HG03558 (cell line): ENCODE data around the gene WDR46.
A peak's percentile ranks its signal among the peaks of the same experiment; 100 is the strongest.

Source experiments
- ATAC-seq: cut with Tn5 transposase; IDR thresholded peaks from one replicate; pipeline ENCODE4 v1.9.1; 2021; ENCODE audit warnings: moderate number of reproducible peaks; ENCODE audit not compliant: unreplicated experiment; ENCODE audit errors: extremely low read depth

The WDR46 gene

DNA sequence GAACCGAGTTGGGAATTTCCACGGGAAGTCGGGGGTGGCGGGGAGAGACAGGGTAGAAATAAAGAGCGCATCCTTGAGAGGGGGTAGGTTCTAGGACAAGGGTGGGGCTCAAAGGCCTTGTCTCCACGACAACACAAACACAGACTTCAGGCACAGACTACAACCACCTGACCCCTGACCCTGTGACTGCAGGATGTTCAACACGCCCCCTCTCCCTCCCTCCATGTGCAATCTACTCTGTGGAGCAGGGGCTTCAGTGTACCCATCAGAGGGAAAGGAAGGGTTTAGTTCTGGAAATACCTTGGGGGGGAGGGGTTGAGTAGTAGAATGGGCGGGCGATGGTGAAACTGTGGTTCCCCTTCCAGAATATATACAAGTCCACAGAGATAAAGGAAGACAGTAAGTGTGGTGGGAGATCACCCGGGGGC is 25.5 kb upstream of the WDR46 start:
- no peak for ATAC-seq

- ATAC-seq: no peak
Observed at GRCh38 chr6:33313709-33314514, 24.9 kb upstream of the WDR46 start, which contains the start of gene TAPBP. Gene TAPBP (minus strand): TSS chr6:33314078. CDS start chr6:33314041, 37 bp downstream.

GRCh38 chr6:33313105-33313708 is 24.2 kb upstream of the WDR46 start:
- ATAC-seq: no peak

DNA sequence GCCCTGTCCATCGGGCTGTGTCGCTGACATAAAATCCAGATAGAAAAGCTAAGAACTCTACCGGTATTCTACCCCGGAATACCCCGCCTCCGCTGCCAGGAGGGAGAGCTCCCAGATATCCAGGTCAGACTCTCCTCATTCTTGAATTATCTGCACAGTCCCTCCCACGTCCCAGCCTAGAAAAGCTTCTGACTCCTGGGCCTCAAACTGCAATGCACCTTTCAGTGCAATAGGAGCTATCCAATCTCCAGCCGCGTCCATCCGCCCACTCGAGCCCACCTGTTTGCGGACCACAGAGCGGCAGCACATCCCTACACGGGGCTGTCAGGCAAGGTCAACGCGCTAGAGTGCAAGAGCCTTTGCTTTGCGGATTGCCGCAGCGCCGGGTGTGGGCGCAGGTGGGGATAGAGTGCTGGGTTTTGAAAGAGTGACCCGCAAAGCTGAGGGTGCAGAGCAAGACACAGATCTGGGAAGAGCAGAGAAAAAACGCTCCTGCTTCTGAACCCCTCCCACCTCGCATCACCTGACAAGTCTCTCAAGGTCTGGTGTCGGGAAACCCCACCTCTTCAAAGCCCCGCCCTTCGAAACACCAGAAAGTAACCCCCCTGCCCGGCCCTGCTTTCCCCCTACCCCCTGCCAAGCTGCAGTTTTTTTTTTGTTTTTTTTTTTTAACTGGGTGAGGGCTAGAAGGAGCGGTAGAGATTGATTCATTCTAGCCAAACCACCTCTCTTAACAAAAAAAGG is 23.5 kb upstream of the WDR46 start:
- no peak for ATAC-seq

DNA sequence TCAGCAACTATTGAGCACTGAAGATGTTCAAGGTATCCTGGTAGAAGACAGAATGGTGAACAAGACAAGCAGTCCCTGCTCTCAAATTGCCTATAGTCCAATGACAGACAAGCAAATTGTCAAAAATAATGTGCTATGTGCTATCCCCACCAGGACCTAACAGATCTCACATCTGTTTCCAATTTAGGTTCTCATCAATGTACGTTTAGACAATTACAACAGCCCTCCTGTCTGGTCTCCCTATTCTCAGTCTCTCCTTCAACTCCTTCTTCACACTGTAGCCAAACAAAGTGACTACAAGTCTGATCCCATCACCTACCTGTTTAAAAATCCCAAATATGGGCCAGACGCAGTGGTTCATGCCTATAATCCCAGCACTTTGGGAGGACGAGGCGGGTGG is 17.3 kb upstream of the WDR46 start:
- ATAC-seq: no peak

- no peak for ATAC-seq
Observed at GRCh38 chr6:33305052-33305451, 16.0 kb upstream of the WDR46 start.

DNA sequence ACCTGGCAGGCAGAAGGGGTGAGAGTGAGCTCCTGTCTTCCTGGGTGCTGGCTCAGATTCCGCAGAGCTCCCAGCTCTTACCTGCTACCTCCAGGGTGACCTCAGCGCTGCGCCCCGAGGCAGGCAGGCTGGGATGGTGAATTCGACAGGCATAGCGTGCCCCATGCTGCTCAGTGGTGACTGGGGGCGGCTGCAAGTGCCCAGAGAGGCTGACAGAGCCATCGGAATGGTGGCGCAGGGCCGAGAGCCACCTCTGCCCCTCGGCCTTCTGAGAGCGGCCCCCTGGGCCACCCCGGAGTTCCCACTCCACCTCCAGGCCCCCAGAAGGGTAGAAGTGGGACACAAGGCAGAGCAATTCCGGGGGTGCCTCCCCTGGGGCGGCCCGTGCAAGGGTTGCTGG is 15.2 kb upstream of the WDR46 start:
- no peak for ATAC-seq

- no peak for ATAC-seq
Observed at GRCh38 chr6:33301877-33302276, 12.8 kb upstream of the WDR46 start.

DNA sequence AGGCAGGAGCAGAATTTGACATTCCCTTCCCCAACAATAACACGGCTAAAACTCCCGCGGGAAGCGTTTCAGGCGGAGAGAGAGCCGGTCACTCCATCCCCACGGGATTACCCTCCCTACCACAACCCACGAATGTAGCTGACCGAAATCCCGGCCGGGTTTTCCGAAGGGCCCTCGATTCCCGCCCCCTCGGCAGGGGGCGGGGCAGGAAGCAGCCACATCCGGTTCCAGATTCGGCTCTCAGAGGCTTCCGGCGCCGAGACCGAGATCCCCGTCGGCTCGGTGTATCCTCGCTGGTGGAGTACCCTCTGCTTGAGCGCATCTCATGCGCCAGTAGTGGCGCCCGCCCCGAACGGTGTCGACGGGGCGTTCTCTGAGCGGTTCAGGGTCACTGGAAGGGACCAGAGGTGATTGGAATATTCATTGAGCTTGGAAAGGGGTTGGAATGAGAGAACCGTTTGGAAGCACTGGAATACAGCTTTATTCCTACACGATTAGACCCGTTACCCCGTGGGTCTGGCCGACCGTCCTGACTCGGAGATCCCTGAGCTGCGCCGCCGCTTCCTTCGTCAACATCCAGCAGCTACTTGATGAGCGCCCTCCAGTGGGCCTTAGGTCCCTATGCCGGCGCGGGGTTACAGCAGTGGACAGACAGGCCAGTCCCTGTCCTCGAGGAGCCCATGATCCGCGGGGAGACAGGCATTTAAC is 10.4 kb upstream of the WDR46 start:
- ATAC-seq: peak; percentile 61

GRCh38 chr6:33298773-33299236 is 9.8 kb upstream of the WDR46 start, which contains the start of gene RGL2:
Gene RGL2 (minus strand): TSS chr6:33298942. CDS start chr6:33298610, 332 bp downstream.
- ATAC-seq: no peak

- no peak for ATAC-seq
Observed at GRCh38 chr6:33297956-33298772, 9.1 kb upstream of the WDR46 start.

DNA sequence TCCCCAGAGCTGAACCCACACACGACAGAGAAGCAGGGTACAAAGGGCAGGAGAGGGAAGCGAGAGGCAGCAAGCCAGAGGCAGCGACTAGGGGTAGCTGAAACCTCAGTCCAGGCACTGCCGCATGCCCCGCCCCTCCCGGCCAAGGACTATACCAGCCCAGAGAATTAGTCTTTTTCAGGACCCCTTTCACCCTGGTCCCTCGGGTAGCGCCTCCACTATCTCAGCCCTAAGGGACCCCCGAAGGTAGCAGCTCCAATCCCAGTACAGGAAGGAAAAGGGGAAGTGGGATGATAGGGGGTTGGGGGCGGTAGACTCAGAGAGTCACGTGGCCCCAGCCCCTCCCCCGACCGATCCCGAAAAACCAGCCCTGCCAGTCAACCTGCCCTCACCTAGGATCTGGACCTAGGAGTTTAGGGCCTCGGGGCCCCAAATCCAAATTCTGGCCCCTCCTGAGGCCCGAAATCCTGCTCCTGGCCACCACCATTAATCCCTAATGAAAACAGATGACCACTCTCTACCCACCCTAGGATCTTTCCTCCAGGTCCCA is 8.4 kb upstream of the WDR46 start:
- no peak for ATAC-seq

- no peak for ATAC-seq
Observed at GRCh38 chr6:33296797-33297405, 7.9 kb upstream of the WDR46 start.

- no peak for ATAC-seq
Observed at GRCh38 chr6:33295621-33296369, 6.8 kb upstream of the WDR46 start.

DNA sequence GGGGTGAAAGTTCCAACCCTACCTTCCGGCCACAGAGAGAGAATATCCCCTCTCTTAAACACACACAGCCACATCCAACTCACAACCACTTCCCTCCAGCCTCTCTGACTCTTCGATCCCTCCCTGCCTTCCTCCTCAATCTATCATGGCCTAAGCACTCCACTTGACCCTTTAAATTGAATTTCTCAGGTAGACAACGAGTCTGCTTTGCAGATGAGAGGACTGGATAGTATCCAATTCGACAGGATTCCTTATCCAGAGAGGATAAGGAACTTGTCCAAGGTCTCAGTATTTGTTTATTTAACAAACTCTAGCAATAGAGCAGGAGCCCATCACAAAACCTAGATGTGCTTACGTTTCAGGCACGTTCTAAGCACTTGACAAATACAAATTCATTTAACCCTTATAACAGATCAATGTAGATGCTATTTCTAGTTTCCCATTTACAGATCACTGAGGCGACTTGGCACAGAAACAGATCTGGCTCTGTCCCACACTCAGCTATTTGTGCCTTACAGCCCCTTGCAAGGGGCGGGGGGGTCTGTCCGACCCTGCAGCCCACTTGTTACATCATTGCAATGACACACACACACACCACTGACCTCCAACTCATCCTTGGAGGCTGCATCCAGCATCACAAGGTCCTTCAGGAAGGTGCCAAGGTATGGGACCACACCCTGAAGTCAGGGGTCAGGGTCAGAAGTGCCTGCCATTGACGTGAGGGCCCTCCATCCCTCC is 5.2 kb upstream of the WDR46 start:
- no peak for ATAC-seq

- ATAC-seq: no peak
Observed at GRCh38 chr6:33292996-33293682, 4.1 kb upstream of the WDR46 start.

GRCh38 chr6:33290459-33290858 is 1.4 kb upstream of the WDR46 start:
- no peak for ATAC-seq
